Measurements from ENCODE around the gene CELF4.

Gene CELF4

DNA sequence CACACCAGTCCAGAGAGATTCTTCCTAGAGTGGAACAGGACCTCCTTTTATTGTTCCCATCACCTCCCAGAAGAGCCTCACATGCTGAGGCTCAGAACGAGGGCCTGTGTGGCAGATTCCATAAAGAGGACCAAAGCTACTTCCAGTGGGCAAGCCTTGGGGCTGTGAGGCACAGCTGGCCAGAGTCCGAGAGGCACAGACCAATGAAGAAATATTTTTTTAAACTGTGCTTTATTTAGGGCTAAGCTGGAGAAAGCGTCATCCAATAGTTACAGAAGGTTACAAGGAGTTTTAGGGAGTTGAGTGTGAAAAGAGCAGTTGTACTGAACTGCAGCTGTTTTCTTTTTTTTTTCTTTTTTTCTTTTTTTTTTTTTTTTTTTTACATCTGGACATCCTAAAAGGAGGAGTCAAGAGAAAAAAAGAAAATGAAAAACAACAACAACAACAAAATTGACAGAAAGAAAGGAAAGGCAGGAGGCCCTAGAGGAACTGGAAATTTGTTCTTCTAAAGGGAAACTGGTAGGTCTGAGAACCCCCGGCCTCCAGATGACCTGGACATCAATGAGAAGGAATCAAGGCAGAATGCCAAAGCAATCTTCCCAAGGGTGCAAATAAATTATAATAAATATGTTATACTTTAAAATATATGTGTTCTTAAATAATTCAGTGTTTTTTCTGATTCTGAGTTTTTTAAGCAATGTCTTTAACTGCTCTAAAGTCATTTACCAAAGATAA, 322.6 kb downstream of the CELF4 start:
- no peak for DNase-seq (ENCODE audit: insufficient read length, low spot score)
- TF ChIP-seq TAF1 (IDR thresholded peaks at IDR 0.05; ENCODE audit: low read depth, low read length) (no peak), POLR2A (IDR thresholded peaks at IDR 0.05; ENCODE audit: low read depth, low read length) (no peak), PAX5 (IDR thresholded peaks at IDR 0.05; ENCODE audit: insufficient read depth, low read length, severe bottlenecking) (no peak), SPI1 (IDR thresholded peaks at IDR 0.05; ENCODE audit: low read depth, low read length) (no peak), POU2F2 (IDR thresholded peaks at IDR 0.05; ENCODE audit: low read depth, low read length) (no peak), POLR2AphosphoS5 (IDR thresholded peaks at IDR 0.05; ENCODE audit: low read depth, low read length) (no peak)
- no peak for FAIRE-seq

- DNase-seq (ENCODE audit: insufficient read length, low spot score), result no peak
- no peak for FAIRE-seq
- TF ChIP-seq PAX5 (IDR thresholded peaks at IDR 0.05; ENCODE audit: insufficient read depth, low read length, severe bottlenecking), result no peak
- TF ChIP-seq POLR2A (IDR thresholded peaks at IDR 0.05; ENCODE audit: low read depth, low read length), result no peak
- TF ChIP-seq POU2F2 (IDR thresholded peaks at IDR 0.05; ENCODE audit: low read depth, low read length), result no peak
- TF ChIP-seq POLR2AphosphoS5 (IDR thresholded peaks at IDR 0.05; ENCODE audit: low read depth, low read length), result no peak
- no peak for TF ChIP-seq TAF1 (IDR thresholded peaks at IDR 0.05; ENCODE audit: low read depth, low read length)
- TF ChIP-seq SPI1 (IDR thresholded peaks at IDR 0.05; ENCODE audit: low read depth, low read length), result no peak
Measured at GRCh38 chr18:37242091-37242490, 323.5 kb downstream of the CELF4 start.

GRCh38 chr18:37238282-37239108, 327.1 kb downstream of the CELF4 start:
- FAIRE-seq (no peak), DNase-seq (ENCODE audit: insufficient read length, low spot score) (no peak)
- TF ChIP-seq TAF1 (IDR thresholded peaks at IDR 0.05; ENCODE audit: low read depth, low read length) (no peak), SPI1 (IDR thresholded peaks at IDR 0.05; ENCODE audit: low read depth, low read length) (no peak), POLR2A (IDR thresholded peaks at IDR 0.05; ENCODE audit: low read depth, low read length) (no peak), POU2F2 (IDR thresholded peaks at IDR 0.05; ENCODE audit: low read depth, low read length) (no peak), POLR2AphosphoS5 (IDR thresholded peaks at IDR 0.05; ENCODE audit: low read depth, low read length) (no peak), PAX5 (IDR thresholded peaks at IDR 0.05; ENCODE audit: insufficient read depth, low read length, severe bottlenecking) (no peak)

DNA sequence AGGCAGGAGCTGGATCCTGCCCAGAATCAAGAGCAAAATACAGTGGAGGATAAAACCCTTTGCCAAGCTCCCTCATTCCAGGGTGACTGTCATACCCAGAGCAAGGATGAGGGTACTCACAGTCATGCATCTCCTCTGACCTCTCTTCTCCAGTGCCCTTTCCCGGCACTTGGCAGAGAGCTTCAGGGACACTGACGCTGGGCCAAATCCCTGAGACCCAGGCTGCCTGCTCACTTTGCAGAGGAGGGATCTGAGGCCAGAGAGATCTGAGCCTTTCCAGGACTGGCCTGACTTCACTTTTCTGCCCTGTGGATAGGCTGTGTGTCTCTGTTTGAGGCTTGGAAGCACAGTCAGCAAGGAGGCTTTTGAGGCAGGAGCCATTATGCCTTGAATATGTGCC, 330.0 kb downstream of the CELF4 start:
- TF ChIP-seq PAX5 (IDR thresholded peaks at IDR 0.05; ENCODE audit: insufficient read depth, low read length, severe bottlenecking) (no peak), POLR2AphosphoS5 (IDR thresholded peaks at IDR 0.05; ENCODE audit: low read depth, low read length) (no peak), POLR2A (IDR thresholded peaks at IDR 0.05; ENCODE audit: low read depth, low read length) (no peak), TAF1 (IDR thresholded peaks at IDR 0.05; ENCODE audit: low read depth, low read length) (no peak), POU2F2 (IDR thresholded peaks at IDR 0.05; ENCODE audit: low read depth, low read length) (no peak), SPI1 (IDR thresholded peaks at IDR 0.05; ENCODE audit: low read depth, low read length) (no peak)
- DNase-seq (ENCODE audit: insufficient read length, low spot score), result no peak
- FAIRE-seq, result no peak

DNA sequence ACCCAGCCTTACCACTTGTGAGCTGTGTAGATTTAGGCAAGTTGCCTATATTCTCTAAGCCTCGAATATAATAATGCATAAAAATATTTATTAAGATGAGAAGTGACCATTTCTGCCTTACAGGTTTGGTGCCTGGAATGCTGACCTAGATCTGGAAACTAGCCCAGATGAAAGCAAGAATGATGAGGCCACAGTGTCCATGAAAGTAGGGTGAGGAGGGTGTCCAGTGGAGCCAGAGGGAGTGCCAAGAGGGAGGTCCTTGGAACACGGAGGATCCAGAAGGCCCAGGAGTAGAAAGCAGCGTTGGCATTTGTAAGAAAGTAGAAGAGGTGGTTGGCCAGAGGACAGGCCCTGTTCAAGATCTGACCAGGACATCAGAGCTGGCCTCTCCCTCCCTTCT, 334.3 kb downstream of the CELF4 start:
- DNase-seq (ENCODE audit: insufficient read length, low spot score) (no peak), FAIRE-seq (no peak)
- no peak for TF ChIP-seq TAF1 (IDR thresholded peaks at IDR 0.05; ENCODE audit: low read depth, low read length)
- no peak for TF ChIP-seq POU2F2 (IDR thresholded peaks at IDR 0.05; ENCODE audit: low read depth, low read length)
- no peak for TF ChIP-seq POLR2A (IDR thresholded peaks at IDR 0.05; ENCODE audit: low read depth, low read length)
- TF ChIP-seq POLR2AphosphoS5 (IDR thresholded peaks at IDR 0.05; ENCODE audit: low read depth, low read length), result no peak
- TF ChIP-seq PAX5 (IDR thresholded peaks at IDR 0.05; ENCODE audit: insufficient read depth, low read length, severe bottlenecking), result no peak
- no peak for TF ChIP-seq SPI1 (IDR thresholded peaks at IDR 0.05; ENCODE audit: low read depth, low read length)

DNA sequence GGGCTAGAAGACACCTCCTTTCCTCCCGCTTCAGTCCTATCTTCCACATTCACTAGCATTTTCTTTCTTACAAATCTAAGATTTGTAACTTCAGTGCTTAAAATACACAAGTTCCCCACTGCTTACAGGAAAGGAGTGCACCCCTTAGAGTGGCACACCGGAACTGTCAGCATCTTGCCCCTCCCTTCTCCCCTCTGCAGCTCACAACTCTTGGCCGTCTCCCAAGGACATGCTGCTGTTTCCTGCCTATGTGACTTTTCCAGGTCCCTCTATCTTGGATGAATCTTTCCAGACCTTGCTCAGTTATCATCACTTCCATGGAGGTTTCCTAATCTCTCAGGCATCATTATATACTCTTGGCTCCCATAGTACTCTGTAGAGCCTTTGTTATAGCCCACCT, 334.8 kb downstream of the CELF4 start:
- FAIRE-seq (no peak), DNase-seq (ENCODE audit: insufficient read length, low spot score) (no peak)
- no peak for TF ChIP-seq SPI1 (IDR thresholded peaks at IDR 0.05; ENCODE audit: low read depth, low read length)

DNA sequence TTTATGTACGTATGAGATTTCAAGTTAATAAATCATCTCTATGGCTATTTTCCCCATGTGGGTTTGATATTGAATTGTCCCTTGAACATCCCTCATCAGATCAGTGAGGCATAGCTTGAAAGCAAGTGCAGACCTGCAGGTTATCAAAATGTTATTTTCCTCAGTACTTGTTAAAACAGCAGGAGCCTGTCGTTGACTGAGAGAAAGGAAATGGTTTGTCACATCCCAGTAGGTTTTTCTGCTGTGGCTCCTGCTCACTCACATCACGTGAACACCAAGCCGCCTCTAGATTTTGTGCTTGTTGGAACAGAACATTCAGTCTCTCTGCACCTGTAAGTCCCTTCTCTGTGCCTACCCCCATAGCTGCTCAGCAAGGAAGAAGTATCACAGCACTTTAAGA, 340.3 kb downstream of the CELF4 start:
- no peak for DNase-seq (ENCODE audit: insufficient read length, low spot score)
- no peak for FAIRE-seq
- TF ChIP-seq TAF1 (IDR thresholded peaks at IDR 0.05; ENCODE audit: low read depth, low read length) (no peak), POU2F2 (IDR thresholded peaks at IDR 0.05; ENCODE audit: low read depth, low read length) (no peak), POLR2AphosphoS5 (IDR thresholded peaks at IDR 0.05; ENCODE audit: low read depth, low read length) (no peak), POLR2A (IDR thresholded peaks at IDR 0.05; ENCODE audit: low read depth, low read length) (no peak), SPI1 (IDR thresholded peaks at IDR 0.05; ENCODE audit: low read depth, low read length) (no peak), PAX5 (IDR thresholded peaks at IDR 0.05; ENCODE audit: insufficient read depth, low read length, severe bottlenecking) (no peak)

DNA sequence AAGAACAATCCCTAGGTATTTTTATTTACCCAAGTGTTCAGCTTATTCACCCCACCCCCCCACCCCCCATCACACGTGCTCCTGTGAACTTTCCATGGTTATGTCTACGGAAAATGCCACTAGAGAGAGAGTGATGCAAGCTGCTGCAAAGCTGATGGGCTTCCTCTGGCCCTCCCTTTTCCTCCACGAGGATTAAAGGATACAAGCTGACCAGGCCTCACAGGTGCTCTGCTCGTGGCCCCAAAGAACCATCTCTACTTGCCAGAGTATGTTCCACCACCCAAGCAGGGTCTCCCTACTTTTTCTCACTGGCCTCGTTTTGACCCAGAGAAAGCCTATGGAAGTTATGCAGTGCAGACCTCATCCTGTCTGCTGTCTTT, 342.6 kb downstream of the CELF4 start:
- FAIRE-seq, result no peak
- TF ChIP-seq POU2F2 (IDR thresholded peaks at IDR 0.05; ENCODE audit: low read depth, low read length) (no peak), POLR2A (IDR thresholded peaks at IDR 0.05; ENCODE audit: low read depth, low read length) (no peak), SPI1 (IDR thresholded peaks at IDR 0.05; ENCODE audit: low read depth, low read length) (no peak), PAX5 (IDR thresholded peaks at IDR 0.05; ENCODE audit: insufficient read depth, low read length, severe bottlenecking) (no peak), TAF1 (IDR thresholded peaks at IDR 0.05; ENCODE audit: low read depth, low read length) (no peak), POLR2AphosphoS5 (IDR thresholded peaks at IDR 0.05; ENCODE audit: low read depth, low read length) (no peak)

DNA sequence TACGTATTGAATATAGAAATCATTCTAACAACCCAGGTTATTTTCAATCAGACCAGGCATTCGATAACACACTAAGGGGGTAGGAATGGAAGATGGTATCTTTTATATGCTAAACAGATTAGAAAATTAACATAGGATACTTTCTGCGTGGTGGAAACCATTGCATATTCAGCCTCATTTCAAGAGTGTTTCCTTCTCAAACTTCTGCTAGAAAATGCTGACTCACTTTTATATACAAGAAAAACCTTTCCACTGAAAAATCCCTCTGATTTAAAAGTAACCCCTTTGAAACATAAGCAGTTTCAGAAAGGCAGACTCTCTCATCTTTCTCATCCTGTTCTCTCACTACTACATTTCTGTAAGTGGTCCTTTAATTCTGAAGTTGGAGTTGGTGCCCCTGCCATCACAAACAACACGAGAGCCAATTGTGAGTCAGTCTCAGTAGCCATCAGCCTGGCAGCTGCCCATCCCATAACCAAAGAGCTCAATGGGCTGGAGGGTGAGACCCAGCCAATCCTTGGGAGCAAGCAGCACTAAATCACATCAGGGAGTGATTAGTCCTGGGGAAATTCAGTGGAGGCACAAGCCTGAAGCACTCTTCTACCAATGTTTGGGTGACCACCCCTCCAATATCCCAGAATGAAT, 343.1 kb downstream of the CELF4 start:
- DNase-seq (ENCODE audit: insufficient read length, low spot score) (no peak), FAIRE-seq (no peak)
- TF ChIP-seq SPI1 (IDR thresholded peaks at IDR 0.05; ENCODE audit: low read depth, low read length) (no peak), POLR2AphosphoS5 (IDR thresholded peaks at IDR 0.05; ENCODE audit: low read depth, low read length) (no peak), POU2F2 (IDR thresholded peaks at IDR 0.05; ENCODE audit: low read depth, low read length) (no peak), PAX5 (IDR thresholded peaks at IDR 0.05; ENCODE audit: insufficient read depth, low read length, severe bottlenecking) (no peak), POLR2A (IDR thresholded peaks at IDR 0.05; ENCODE audit: low read depth, low read length) (no peak), TAF1 (IDR thresholded peaks at IDR 0.05; ENCODE audit: low read depth, low read length) (no peak)

More for the DNA sequence above, 342.6 kb downstream of the CELF4 start:
- no peak for DNase-seq (ENCODE audit: insufficient read length, low spot score)

All from GM12891 (cell line).